Measurements from ENCODE around the gene KNSTRN. TPM values are rescaled to one million over a fixed set of nuclear protein-coding genes. Genes with fewer than 3 reads are reported as not detected.

Gene KNSTRN
- total RNA-seq, 1 donor from 2014 or later = 26.0 TPM

DNA sequence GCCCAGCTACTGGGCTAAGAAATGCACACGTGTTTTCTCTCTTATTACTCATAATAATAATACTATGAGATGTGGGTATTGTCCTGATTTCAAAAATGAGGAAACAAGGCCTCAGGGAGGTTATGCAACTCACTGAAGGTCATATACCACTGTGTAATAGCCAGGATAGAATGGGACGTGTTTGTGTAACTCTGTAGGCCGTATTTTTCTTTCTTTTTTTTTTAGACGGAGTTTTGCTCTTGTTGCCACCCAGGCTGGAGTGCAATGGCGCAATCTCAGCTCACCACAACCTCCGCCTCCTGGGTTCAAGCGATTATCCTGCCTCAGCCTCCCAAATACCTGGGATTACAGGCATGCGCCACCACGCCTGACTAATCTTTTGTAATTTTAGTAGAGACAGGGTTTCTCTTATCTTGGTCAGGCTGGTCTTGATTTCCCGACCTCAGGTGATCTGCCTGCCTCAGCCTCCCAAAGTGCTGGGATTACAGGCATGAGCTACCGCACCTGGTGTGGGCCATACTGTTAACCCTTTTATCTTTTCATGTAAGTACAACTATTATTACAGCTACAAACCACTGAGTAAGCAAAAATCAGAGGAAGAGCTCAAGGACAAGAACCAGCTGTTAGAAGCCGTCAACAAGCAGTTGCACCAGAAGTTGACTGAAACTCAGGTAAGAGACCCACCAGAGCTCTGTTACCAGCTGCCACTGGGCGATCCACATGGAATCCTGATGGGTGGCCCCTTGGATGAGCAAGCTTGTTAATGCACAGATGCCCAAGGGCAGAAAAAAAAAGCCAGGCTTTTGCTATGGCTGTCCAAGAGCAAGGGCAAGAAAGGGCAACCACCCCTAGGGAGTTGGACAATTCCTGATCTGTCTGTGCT, 6.7 kb downstream of the KNSTRN start:
- DNase-seq (ENCODE audit: low spot score) = no peak
- TF ChIP-seq CTCF (IDR thresholded peaks at IDR 0.05; ENCODE audit: unreplicated experiment) = no peak
- Mint-ChIP-seq H3K36me3 (ENCODE audit: low read depth, unreplicated experiment) (peaks cover 43% of the 10 kb centered on the region), H3K27ac (ENCODE audit: unreplicated experiment) (no peak overlapping the region), H3K4me3 (ENCODE audit: unreplicated experiment) (peak overlapping the region; percentile 18), H3K4me1 (ENCODE audit: unreplicated experiment) (peaks cover 6% of the 10 kb centered on the region), H3K9me3 (ENCODE audit: unreplicated experiment) (no peaks in the 10 kb centered on the region), H3K27me3 (ENCODE audit: unreplicated experiment) (no peaks in the 10 kb centered on the region)

DNA sequence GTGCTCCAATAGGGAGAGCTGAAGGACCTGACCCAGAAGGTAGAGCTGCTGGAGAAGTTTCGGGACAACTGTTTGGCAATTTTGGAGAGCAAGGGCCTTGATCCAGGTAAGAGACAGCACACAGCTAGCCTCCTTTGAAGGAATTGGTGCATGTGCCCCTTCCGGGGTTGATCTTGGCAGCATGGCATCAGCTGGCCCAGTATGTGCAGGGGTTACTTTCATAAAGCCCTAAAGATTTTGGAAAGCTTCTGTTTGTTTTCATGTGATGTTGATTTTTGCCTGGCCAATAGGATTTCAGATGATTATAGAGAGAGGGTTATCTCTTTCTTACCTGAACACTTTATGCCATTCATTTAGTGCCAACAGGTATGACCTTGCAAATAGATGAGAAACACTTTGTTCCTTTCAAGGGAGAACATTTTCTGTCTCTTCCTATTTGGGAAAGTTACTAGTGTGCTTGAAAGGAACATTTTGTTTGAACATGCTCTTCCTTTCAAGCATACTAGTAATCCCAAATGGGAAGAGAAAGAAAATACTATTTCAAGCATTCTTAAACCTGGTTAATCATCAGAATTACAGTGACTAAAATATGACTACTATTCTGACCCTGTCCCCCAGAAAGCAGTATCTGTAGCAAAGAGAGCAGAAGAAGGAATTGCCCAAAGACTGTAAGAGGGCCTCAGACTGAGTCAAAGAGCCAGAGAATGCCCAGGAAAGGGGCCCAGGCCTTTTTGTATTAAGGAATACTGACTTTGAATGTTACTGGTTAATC, 7.5 kb downstream of the KNSTRN start:
- H3K27ac Mint-ChIP-seq (ENCODE audit: unreplicated experiment) = no peak overlapping the region
- H3K4me1 Mint-ChIP-seq (ENCODE audit: unreplicated experiment) = no peaks in the 10 kb centered on the region
- no peaks in the 10 kb centered on the region for H3K9me3 Mint-ChIP-seq (ENCODE audit: unreplicated experiment)
- no peak for TF ChIP-seq CTCF (IDR thresholded peaks at IDR 0.05; ENCODE audit: unreplicated experiment)
- DNase-seq (ENCODE audit: low spot score) = no peak
- peaks cover 40% of the 10 kb centered on the region for H3K36me3 Mint-ChIP-seq (ENCODE audit: low read depth, unreplicated experiment)
- H3K27me3 Mint-ChIP-seq (ENCODE audit: unreplicated experiment) = no peaks in the 10 kb centered on the region
- H3K4me3 Mint-ChIP-seq (ENCODE audit: unreplicated experiment) = peak overlapping the region; percentile 47

DNA sequence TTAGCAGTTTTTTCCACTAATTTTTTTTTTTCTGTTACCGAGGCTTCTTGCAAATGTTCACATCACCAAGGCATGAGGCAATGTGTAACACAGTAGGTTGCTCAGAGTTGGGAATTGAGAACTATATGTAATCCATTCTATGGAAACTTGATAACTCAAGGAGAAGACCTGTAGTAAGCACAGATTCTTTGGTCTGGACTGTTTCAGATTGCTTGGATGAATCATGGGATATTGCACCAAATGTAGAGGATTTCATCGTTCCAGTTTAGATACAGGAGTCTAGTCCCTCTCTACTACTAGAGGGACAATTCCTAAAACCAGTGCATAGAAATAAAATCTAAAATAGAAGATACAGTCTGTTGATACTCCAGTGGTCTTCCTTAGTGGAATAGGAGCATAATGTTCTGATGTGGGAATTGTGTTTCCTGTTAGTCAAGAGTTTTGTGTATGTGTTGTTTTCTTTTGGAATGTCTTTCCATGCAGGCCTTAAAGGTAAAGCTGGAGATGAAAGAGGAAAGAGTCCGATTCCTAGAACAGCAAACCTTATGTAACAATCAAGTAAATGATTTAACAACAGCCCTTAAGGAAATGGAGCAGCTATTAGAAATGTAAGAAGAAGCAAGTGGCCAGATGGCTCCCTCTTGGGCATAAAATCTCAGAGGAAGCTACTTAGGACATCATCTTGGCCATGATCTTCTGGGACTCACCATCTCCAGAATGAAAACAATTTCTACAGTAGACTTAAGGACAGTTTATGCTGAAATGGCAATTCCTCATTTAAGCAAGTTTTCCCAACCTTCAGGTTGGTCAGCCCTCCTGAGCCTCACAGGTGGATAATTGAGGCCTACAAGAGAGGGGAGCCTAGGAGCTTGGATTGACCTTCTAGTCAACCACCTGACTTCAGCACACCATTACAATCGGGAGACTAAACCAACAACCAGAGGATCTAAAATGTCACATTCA, 10.7 kb downstream of the KNSTRN start:
- Mint-ChIP-seq H3K4me1 (ENCODE audit: unreplicated experiment) (no peaks in the 10 kb centered on the region), H3K27me3 (ENCODE audit: unreplicated experiment) (peaks cover 2% of the 10 kb centered on the region), H3K27ac (ENCODE audit: unreplicated experiment) (no peak overlapping the region), H3K36me3 (ENCODE audit: low read depth, unreplicated experiment) (peaks cover 26% of the 10 kb centered on the region), H3K4me3 (ENCODE audit: unreplicated experiment) (peak overlapping the region; percentile 16), H3K9me3 (ENCODE audit: unreplicated experiment) (no peaks in the 10 kb centered on the region)
- TF ChIP-seq CTCF (IDR thresholded peaks at IDR 0.05; ENCODE audit: unreplicated experiment) = no peak
- no peak for DNase-seq (ENCODE audit: low spot score)

- no peak for DNase-seq (ENCODE audit: low spot score)
- Mint-ChIP-seq H3K4me1 (ENCODE audit: unreplicated experiment) (peaks cover 5% of the 10 kb centered on the region), H3K4me3 (ENCODE audit: unreplicated experiment) (no peak overlapping the region), H3K9me3 (ENCODE audit: unreplicated experiment) (no peaks in the 10 kb centered on the region), H3K36me3 (ENCODE audit: low read depth, unreplicated experiment) (peaks cover 9% of the 10 kb centered on the region), H3K27ac (ENCODE audit: unreplicated experiment) (no peak overlapping the region), H3K27me3 (ENCODE audit: unreplicated experiment) (peaks cover 6% of the 10 kb centered on the region)
- no peak for TF ChIP-seq CTCF (IDR thresholded peaks at IDR 0.05; ENCODE audit: unreplicated experiment)
Observed at GRCh38 chr15:40397688-40398412, 15.3 kb downstream of the KNSTRN start.
